ENCODE measurements around the gene TRAF3.

TRAF3 gene

GRCh38 chr14:102776761-102777710 lies at the start of gene TRAF3:
TSS of gene TRAF3 (plus strand) at chr14:102777449. CDS start at chr14:102870202, 92,753 bp downstream.
- DNase-seq, result no peak

DNA sequence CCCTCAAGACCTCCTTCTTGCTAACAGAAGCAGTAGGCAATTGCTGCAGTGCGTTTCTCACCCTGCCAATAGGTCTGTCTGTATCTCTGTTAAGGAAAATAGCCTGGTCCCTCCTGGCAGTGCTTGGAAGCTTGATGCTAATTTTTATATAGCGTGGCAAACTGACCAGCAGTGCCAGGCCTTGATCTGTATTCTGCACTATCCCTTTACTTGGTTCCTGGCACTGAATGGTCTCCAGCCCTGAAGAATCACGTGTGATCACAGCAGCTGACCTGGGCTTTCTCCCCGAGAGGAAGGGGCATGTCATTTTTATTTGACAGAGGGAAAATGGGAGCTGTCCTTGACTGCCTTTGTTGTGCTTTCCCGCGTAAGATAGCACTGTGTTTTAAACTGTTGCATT lies 48.7 kb upstream of the TRAF3 start:
- DNase-seq, result no peak

DNA sequence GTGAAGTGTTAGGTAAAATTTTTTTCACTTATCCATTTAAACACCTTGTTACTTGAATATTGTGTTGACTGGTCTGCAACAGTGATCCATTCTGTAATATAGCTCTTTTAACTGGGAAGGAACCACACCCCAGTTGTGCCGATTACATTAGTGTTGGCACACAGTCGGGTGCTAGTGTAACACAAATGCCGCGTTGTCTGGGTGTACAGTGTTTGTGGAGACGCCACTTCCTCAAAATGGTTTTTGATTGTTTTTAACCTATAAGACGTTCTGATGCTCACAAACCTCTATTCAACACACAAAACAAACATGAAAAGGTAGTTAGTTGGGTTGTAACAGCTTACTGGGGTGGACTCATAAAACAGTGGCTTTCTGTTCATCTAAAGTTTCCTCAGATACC lies 48.0 kb upstream of the TRAF3 start:
- no peak for DNase-seq

DNA sequence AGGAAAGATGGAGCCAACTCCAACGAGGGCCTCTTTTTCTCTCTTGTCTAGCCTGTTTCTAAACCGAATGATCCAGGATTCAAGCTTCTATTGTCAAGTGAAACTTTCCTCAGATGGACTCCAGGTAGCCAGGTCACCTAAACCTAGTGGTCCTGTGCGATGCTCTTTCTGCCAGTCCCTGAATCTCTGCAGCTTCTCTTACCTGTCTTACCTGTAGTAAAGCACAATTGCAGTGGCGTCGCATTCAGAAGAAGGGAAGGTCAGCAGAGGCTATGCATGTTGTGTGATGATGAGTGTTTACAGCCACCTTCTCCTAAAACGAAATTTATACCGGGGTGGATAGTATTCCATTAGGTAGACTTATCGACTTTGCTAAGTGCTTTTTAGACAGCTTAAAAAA lies 47.4 kb upstream of the TRAF3 start:
- DNase-seq, result no peak

DNA sequence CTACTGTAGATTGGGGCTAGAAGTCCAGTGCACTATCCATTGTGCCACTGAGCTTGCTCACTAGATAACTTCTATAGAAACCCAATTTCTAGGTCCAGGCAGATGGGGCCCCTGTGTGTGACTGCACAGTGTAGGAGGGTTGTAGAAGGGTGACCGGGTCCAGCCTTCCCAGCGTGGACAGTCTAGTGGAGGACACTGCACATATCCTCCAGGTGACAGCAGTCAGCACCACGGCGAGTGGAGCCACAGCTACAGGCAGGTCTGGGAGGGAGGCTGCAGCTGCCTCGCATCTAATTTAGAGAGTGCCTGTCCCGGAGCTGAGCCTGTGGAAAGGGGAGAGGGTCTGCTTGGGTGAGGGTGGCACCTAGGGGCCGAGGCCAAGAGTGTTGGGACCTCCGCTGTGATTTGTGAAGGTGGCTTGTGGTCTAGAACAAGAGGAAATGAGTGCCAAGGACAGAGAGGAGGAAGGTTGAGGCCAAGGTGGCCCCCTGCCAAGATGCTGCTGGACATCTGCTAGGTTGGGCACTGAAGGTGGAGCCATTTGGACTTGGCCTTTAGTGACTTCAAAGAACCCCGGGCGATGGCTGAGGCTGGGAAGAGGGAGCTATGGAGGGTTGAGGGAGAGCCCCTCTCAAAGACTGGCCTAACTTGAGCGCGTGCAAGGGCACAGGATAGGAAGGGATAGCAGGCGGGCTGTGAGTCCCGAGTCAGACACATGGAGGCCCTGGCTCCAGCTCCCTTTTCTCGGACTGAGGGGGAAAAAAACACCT lies 46.0 kb upstream of the TRAF3 start:
- DNase-seq, result no peak

DNA sequence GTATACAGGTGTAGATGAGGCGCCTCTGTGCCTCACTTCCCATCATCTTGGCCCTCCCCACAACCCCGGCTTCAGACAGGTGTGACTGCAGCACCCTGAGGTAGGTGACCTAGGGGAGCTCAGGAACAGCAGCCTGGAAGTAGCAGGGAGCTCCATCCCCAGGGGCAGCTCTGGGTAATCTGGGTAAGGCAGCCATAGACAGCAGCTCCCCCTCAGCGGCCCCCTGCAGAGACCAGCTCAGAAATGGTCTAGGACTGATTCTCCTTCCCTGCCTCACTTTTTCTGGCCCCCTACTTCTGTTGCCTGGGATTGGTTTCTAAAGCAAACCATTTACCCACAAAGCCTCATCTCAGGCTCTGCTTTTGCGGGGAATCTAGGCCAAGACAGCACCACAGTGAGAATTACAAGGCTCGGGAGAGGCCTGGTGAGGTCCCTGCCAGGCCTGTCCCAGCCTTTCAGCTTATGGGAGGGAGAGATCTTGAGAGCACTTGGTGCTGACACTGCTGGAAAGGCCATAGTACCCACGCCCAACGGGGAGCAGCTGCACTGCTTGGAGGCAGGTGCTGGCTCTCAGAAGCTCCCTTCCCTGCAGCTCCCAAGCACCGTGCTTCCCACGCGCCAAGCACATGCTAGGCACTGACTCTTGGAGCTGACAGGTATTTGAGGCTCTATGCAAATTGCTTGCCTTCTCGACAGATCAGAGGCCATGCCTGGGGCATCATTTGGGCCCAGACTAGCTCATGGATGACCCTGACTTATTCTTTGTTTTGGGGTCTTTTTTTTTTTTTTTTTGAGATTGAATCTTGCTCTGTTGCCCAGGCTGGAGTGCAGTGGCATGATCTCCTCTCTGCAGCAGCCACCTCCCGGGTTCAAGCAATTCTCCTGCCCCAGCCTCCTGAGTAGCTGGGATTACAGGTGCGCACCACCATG lies 45.1 kb upstream of the TRAF3 start:
- no peak for DNase-seq

GRCh38 chr14:102732924-102733323 lies 44.3 kb upstream of the TRAF3 start:
- no peak for DNase-seq

- no peak for DNase-seq
These were observed 43.9 kb upstream of the TRAF3 start for GRCh38 chr14:102733326-102733725.

DNA sequence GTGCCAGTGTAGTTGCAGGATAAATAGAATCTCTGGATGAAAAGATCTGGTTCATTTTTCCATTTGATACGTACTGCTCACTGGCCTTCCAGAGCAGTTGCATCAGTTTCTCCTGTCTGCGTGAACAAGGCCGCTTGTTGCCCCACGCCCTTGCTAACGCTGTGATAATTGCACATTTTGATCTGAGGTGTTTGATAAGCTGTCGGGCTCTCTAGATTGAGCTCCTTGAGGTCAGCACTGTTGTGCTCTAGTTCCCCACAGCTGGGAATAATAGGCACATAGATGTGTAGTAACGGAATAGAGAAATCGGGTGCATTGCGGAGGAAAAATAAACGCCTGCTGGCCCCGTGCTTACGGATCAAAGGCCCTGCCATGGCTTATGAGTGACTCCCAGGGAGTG lies 42.8 kb upstream of the TRAF3 start:
- DNase-seq, result no peak

GRCh38 chr14:102736956-102737355 lies 40.3 kb upstream of the TRAF3 start:
- no peak for DNase-seq

GRCh38 chr14:102737402-102738372 lies 39.6 kb upstream of the TRAF3 start:
- DNase-seq, result no peak

DNA sequence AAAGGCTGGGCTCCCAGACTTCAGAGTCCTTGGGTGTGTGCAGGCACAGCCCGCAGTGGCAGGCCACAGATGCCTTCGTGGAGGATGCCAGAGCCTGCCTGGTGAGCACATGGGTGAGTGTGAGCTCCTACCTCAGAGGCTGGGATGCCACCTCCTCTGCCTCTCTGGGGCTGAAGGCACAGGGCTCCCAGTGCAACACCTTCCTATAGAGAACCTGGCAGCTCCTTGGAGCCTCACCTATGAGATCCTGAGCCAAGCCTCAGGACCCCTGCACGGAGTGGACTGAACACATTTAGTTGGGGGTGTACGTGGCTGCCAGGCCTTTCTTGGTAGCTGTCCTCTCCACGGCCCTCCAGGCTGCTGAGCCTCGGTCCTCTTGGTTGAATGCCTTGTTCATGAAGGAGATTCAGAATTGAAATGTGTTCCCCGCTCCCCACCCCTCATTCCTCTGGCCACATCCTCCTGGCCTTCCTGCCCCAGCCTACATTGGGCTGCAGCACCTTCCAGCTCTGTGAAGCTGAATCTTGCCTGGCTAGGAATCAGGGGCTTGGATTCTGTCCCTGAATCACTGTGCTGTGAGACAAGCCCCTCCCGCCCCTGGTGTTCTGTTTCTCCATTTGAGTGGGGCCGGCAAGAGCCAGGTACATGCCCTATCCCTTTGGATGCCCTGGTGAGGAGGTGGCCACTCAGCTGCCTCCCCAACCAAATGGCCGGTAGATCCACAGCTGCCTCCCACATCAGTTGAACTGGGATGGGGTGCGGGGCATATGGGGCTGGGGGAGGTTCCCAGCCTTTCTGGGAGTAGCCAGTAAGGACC lies 38.7 kb upstream of the TRAF3 start:
- DNase-seq, result no peak

DNA sequence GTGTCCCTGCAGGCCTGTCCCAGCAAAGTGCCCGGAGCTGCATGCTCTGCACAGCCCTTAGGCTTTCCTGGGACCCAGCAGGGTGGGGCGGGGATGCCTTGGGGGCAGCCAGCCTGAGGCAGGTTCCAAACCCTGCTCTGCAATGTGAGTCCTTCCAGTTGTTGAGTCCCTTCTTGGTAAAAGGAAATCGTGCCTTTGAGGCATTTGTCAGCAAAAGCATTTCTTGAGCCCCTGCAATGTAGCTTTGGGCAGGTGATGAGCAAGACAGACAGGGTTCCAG lies 38.1 kb upstream of the TRAF3 start:
- no peak for DNase-seq

DNA sequence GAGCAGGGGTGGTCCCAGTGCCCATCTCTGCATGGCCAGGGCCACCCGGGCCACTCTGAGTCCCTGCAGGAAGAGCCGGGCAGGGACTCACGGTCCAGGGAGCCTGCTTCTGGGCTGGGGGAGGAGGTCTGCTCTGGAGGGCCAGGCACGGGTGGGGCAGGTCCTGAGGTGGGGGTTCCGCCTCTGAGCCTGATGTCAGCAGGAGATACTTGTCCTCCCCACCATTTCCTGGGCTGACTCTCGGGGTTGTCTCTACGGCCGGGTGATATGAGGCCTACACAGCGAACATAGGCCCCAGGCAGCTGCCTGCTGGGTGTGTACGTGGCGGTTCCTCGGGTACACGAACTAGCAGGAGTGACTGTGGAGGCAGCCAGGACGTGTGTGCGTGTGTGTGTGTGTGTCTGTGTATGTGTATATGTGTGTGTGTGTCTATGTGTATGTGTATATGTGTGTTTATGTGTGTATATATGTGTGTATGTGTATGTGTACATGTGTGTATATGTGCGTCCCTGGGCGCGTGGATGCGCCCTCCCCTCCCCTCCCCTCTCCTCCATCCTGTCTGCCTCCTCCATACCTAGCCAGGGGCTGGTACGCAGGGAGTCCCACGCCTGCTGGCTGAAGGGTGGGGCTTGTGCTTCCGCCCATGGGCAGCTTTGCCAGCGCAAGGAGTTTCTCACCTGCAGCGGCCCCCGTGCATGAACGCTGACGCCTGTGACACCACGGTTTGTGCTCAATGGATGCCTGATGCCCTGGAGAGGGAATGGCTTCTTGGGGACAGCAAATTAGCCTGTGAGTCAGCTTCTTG lies 30.4 kb upstream of the TRAF3 start:
- DNase-seq, result no peak

- no peak for DNase-seq
These were observed 28.4 kb upstream of the TRAF3 start for GRCh38 chr14:102748806-102749205.

DNA sequence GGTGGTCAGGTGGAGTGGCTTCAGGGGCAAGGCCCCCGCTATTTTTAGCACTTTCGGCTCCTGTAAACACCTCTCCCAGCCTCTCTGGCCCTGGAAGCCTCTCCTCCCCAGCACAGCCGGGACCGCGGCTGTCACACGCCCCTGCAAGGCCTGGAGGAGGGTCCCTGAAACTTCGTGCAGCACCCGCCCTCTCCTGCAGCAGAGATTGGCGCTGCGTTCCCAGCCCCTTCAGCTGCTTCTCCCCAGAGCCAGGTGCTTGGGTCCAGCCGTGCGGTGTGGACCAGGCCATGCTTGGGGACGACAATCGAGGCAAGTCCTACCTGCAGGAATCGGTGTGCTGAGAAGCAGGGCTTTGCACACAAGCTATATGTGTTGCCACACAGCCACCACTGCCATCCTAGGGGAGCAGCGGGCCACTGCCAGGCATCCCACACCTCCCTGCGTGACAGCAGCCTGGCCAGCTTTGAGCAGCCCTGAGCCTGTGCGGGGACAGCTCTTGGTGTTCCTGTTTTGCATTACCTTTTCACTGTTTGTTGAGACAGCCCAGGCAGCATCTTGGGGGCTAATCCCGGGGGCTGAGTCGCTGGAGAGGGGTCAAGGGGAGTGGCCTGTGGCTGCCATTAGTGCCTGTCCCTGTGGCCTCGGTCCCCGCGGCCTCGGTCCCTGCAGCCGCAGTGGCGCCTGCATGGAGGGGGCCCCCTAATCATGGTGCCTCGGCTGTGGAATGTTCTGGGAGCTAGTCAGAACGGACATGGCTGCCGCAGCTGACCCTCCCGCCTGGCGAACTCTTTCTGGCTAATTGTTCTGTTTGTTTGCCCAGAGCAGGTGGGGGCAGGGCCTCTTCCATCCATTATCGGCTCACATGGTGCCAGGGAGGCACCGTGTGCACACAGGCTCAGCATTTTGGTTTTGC lies 27.6 kb upstream of the TRAF3 start:
- DNase-seq, result no peak

- no peak for DNase-seq
These were observed 26.9 kb upstream of the TRAF3 start for GRCh38 chr14:102750376-102750775.

- DNase-seq, result no peak
These were observed 26.2 kb upstream of the TRAF3 start for GRCh38 chr14:102751088-102751487.

DNA sequence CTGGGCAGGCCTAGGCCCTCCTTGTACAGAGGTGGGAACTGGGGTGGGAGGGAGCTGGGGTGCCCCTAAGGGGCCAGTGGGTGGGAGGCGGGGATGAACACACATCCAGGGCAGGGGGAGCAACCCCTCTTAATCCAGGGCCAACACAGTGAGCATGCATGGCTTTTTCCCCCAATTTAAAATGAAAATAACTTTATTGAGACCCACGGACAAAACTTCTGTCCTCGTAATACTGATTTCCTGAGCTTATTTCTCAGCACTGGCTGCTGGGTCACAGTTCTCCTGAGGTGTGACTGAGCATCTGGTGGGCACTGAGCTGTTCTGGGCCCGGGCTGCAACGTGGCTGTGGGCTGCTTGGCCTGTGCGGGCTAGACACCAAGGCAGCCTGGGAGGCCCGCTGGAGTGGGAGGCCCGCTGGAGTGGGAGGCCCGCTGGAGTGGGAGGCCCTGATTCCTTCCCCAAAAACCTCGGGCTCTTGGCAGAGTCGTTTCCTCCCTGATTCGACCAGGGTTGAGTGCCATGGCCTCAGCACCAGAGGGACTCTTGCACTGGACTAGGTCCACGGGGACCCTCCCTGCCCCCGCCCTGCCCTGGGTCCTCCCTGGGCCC lies 24.9 kb upstream of the TRAF3 start:
- no peak for DNase-seq
